ENCODE data around the gene PPP3R1. TPM values are rescaled to one million over a fixed set of nuclear protein-coding genes. Genes with fewer than 3 reads are reported as not detected.

The PPP3R1 gene
- total and polyA plus RNA-seq, 2 of the 4 experiments (the other 2 are of a cell fraction), result 9.1 to 17.3 TPM

DNA sequence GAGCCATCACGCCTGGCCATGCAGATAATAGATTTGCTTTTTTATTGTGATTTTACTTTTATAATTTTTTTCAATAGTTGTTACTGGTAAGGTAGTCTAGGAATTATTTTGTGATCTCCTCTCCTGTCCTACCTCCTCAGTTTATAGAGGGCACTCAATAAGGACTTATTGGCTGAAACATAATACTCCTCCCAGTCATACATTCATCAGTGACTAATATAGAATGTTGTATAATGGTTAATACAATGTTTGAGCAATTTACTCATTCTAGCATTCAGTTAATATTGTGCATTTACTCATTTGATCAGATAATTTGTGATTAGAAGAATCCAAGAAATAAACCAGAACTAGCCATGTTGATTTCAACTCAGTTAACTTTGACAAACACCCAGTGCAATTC is 25.8 kb upstream of the PPP3R1 start:
- H2AK5ac ChIP-seq (ENCODE audit: low read depth, low read length), result no peak overlapping the region
- no peak overlapping the region for H3K4ac ChIP-seq (ENCODE audit: low read depth, low read length)
- ChIA-PET CTCF (interaction anchor here (1.7 kb wide), 1 partner anchor 156 kb away, joined by 4 read pairs; no protein-coding TSS in a partner anchor), POLR2A (ENCODE audit: unreplicated experiment) (no interaction called here)
- ATAC-seq (ENCODE audit: low read depth) (no peak), DNase-seq (no peak)
- no peak overlapping the region for H2BK5ac ChIP-seq (ENCODE audit: low read depth, low read length, poor library complexity, severe bottlenecking)
- H3K14ac ChIP-seq (replicated peaks; ENCODE audit: low read depth, low read length), result no peak overlapping the region
- H3K9me3 ChIP-seq (ENCODE audit: control insufficient read depth, insufficient read depth, low read length), result no peaks in the 10 kb centered on the region
- no peak overlapping the region for H3K18ac ChIP-seq (ENCODE audit: low read depth, low read length)
- H3K4me2 ChIP-seq (ENCODE audit: low read depth, low read length), result no peak overlapping the region
- no peak overlapping the region for H2AK9ac ChIP-seq (replicated peaks; ENCODE audit: low read depth, low read length, poor library complexity)
- H3K9ac ChIP-seq (ENCODE audit: low read depth, low read length), result no peak overlapping the region
- H2BK120ac ChIP-seq (ENCODE audit: low read depth, low read length), result no peak overlapping the region
- H4K8ac ChIP-seq (ENCODE audit: low read depth in 2 of 2, low read length in 2 of 2), result no peak overlapping the region
- no peak overlapping the region for H3K23ac ChIP-seq (ENCODE audit: low read depth, low read length)
- H3K56ac ChIP-seq (ENCODE audit: extremely low read depth, insufficient read depth, low read length), result no peak overlapping the region
- H3K4me1 ChIP-seq (ENCODE audit: control insufficient read depth, insufficient read depth, low read length), result no peaks in the 10 kb centered on the region
- dilution Hi-C loops (cut with HindIII; ENCODE audit: low sequenced_read_pairs, unreplicated experiment) (no loop called here), in situ Hi-C loops (cut with MboI; ENCODE audit: low sequenced_read_pairs) (no loop called here), intact Hi-C loops (cut with micrococcal nuclease) (no loop called here)
- TF ChIP-seq FOS (IDR thresholded peaks at IDR 0.05; ENCODE audit: low read depth, low read length) (no peak), MXI1 (IDR thresholded peaks at IDR 0.05; ENCODE audit: borderline replicate concordance, low read depth, low read length) (no peak), RFX5 (IDR thresholded peaks at IDR 0.05; ENCODE audit: low read depth, low read length) (no peak), RCOR1 (IDR thresholded peaks at IDR 0.05; ENCODE audit: insufficient replicate concordance, low read length) (no peak), NFE2L2 (IDR thresholded peaks at IDR 0.05; ENCODE audit: low read depth, low read length) (no peak), BHLHE40 (IDR thresholded peaks at IDR 0.05; ENCODE audit: low read depth, low read length) (no peak), MAFK (IDR thresholded peaks at IDR 0.05; ENCODE audit: low read depth, low read length) (no peak), MAZ (IDR thresholded peaks at IDR 0.05; ENCODE audit: borderline replicate concordance, low read depth, low read length) (no peak), SMC3 (IDR thresholded peaks at IDR 0.05; ENCODE audit: low read depth, low read length) (no peak), CHD1 (IDR thresholded peaks at IDR 0.05; ENCODE audit: low read depth, low read length) (no peak), CEBPB (IDR thresholded peaks at IDR 0.05; ENCODE audit: low read depth, low read length) (no peak), RAD21 (IDR thresholded peaks at IDR 0.05; ENCODE audit: low read length) (no peak)
- TF ChIP-seq, protein P1, sequence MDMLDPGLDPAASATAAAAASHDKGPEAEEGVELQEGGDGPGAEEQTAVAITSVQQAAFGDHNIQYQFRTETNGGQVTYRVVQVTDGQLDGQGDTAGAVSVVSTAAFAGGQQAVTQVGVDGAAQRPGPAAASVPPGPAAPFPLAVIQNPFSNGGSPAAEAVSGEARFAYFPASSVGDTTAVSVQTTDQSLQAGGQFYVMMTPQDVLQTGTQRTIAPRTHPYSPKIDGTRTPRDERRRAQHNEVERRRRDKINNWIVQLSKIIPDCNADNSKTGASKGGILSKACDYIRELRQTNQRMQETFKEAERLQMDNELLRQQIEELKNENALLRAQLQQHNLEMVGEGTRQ (IDR thresholded peaks at IDR 0.05; ENCODE audit: low read depth, low read length), result no peak
- TF ChIP-seq, protein P2, sequence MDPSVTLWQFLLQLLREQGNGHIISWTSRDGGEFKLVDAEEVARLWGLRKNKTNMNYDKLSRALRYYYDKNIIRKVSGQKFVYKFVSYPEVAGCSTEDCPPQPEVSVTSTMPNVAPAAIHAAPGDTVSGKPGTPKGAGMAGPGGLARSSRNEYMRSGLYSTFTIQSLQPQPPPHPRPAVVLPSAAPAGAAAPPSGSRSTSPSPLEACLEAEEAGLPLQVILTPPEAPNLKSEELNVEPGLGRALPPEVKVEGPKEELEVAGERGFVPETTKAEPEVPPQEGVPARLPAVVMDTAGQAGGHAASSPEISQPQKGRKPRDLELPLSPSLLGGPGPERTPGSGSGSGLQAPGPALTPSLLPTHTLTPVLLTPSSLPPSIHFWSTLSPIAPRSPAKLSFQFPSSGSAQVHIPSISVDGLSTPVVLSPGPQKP (IDR thresholded peaks at IDR 0.05; ENCODE audit: borderline replicate concordance, low read depth, low read length), result no peak
- TF ChIP-seq, protein P3, sequence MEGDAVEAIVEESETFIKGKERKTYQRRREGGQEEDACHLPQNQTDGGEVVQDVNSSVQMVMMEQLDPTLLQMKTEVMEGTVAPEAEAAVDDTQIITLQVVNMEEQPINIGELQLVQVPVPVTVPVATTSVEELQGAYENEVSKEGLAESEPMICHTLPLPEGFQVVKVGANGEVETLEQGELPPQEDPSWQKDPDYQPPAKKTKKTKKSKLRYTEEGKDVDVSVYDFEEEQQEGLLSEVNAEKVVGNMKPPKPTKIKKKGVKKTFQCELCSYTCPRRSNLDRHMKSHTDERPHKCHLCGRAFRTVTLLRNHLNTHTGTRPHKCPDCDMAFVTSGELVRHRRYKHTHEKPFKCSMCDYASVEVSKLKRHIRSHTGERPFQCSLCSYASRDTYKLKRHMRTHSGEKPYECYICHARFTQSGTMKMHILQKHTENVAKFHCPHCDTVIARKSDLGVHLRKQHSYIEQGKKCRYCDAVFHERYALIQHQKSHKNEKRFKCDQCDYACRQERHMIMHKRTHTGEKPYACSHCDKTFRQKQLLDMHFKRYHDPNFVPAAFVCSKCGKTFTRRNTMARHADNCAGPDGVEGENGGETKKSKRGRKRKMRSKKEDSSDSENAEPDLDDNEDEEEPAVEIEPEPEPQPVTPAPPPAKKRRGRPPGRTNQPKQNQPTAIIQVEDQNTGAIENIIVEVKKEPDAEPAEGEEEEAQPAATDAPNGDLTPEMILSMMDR (conservative IDR thresholded peaks at IDR 0.05; ENCODE audit: low read depth, low read length), result no peak
- no TSS peak for BruUV-seq (replicated peaks)
- H3K36me3 ChIP-seq (ENCODE audit: control insufficient read depth, insufficient read depth, low read length), result no peaks in the 10 kb centered on the region
- no peak overlapping the region for H2BK20ac ChIP-seq (ENCODE audit: low read depth, low read length)
- no peaks in the 10 kb centered on the region for H4K20me1 ChIP-seq (ENCODE audit: insufficient read depth, low read length)
- no peak overlapping the region for H2AFZ ChIP-seq (replicated peaks; ENCODE audit: low read length, poor library complexity)
- no peak overlapping the region for H2BK15ac ChIP-seq (ENCODE audit: low read depth, low read length)
- H3K9me1 ChIP-seq (ENCODE audit: insufficient read depth, low read length), result no peaks in the 10 kb centered on the region
- no peaks in the 10 kb centered on the region for H3K27me3 ChIP-seq (ENCODE audit: control insufficient read depth, insufficient read depth, low read length)
- H3K27ac ChIP-seq (ENCODE audit: insufficient read depth, low read length), result no peak overlapping the region
- no peak overlapping the region for H3K4me3 ChIP-seq (ENCODE audit: insufficient read depth, low read depth, low read length)
- no peak overlapping the region for H4K91ac ChIP-seq (ENCODE audit: insufficient read depth, low read depth, low read length)
- H3K79me1 ChIP-seq (ENCODE audit: low read depth in 1 of 2, low read length in 2 of 2), result no peaks in the 10 kb centered on the region
- no peak overlapping the region for H4K5ac ChIP-seq (ENCODE audit: low read depth, low read length)
- WGBS, 2 experiments (ENCODE audit: extremely low coverage in 2 of 2, insufficient read length in 1 of 2), result no CpG with 5 or more reads among the region's 1 CpG
